SK-N-SH (cell line): ENCODE measurements around the gene MTMR1. TPM values are rescaled to one million over a fixed set of nuclear protein-coding genes. Genes with fewer than 3 reads are reported as not detected.

Experiments
- CTCF ChIA-PET: fragments of 300-600, 350-600 bp; formaldehyde crosslinking; extraction: SDS; loops from one replicate; lab custom pipeline; 2021; lab: Yijun Ruan, JAX
- POLR2A ChIA-PET: fragments of 350-600 bp; sonication (Branson Sonifier 250); formaldehyde crosslinking; extraction: SDS; loops from one replicate; lab custom pipeline; 2020; ENCODE audit warnings: antibody characterized with exemption, inconsistent platforms; lab: Yijun Ruan, JAX
- DNase-seq: peaks from one replicate; pipeline ENCODE4 v3.0.0; 2012
- H2AFZ ChIP-seq: fragments of 200-600 bp; sonication (generic); 2 replicates; pipeline ENCODE4 v1.8.1; 2016; ENCODE audit warnings: antibody characterized with exemption, mild to moderate bottlenecking, low read depth
- H3F3A ChIP-seq: fragments of 200-600 bp; sonication (generic); replicated peaks from 2 replicates; pipeline ENCODE3; 2016; ENCODE audit warnings: antibody characterized with exemption, mild to moderate bottlenecking; ENCODE audit not compliant: insufficient read depth
- H3K27ac ChIP-seq, 2 experiments: fragments of 200-500 bp in 1 of 2; fragments of 200-600 bp in 1 of 2; sonication (Bioruptor generic) in 1 of 2; sonication (generic), shearing (Covaris generic) in 1 of 2; 2 replicates each; pipeline versions ENCODE4 v1.5.1 to v1.6.1; 2014 to 2016; ENCODE audit warnings: low read depth in 2 of 2, inconsistent platforms in 1 of 2, low read length in 1 of 2, mild to moderate bottlenecking in 1 of 2, mixed read lengths in 1 of 2
- H3K27me3 ChIP-seq: fragments of 200-600 bp; sonication (generic), shearing (Covaris generic); 2 replicates; pipeline ENCODE4 v1.6.1; 2016; ENCODE audit warnings: mixed run types; ENCODE audit not compliant: insufficient read depth
- H3K36me3 ChIP-seq, 2 experiments: fragments of 200-500 bp in 1 of 2; fragments of 200-600 bp in 1 of 2; sonication (Bioruptor generic) in 1 of 2; sonication (generic) in 1 of 2; replicated peaks in 1 of 2; 2 replicates each; pipeline versions ENCODE3 to v1.5.1; 2014 to 2016; ENCODE audit warnings: low read length in 1 of 2, mild to moderate bottlenecking in 1 of 2; ENCODE audit not compliant: insufficient read depth in 2 of 2, control insufficient read depth in 1 of 2
- H3K4me1 ChIP-seq, 2 experiments: fragments of 200-500 bp in 1 of 2; fragments of 200-600 bp in 1 of 2; sonication (Bioruptor generic) in 1 of 2; sonication (generic), shearing (Covaris generic) in 1 of 2; 2 replicates each; pipeline versions ENCODE4 v1.5.1 to v1.6.1; 2014 to 2016; ENCODE audit warnings: low read depth in 1 of 2, low read length in 1 of 2, mixed run types in 1 of 2; ENCODE audit not compliant: insufficient read depth in 2 of 2, control insufficient read depth in 1 of 2
- H3K4me2 ChIP-seq: fragments of 200-600 bp; sonication (generic), shearing (Covaris generic); 2 replicates; pipeline ENCODE4 v1.6.1; 2017; ENCODE audit warnings: mixed run types
- H3K4me3 ChIP-seq, 2 experiments: fragments of 200-500 bp in 1 of 2; fragments of 200-600 bp in 1 of 2; sonication (Bioruptor generic) in 1 of 2; sonication (generic), shearing (Covaris generic) in 1 of 2; 2 replicates each; pipeline versions ENCODE4 v1.5.1 to v1.8.1; 2014 to 2016; ENCODE audit warnings: low read depth in 2 of 2, inconsistent platforms in 1 of 2, low read length in 1 of 2, mild to moderate bottlenecking in 1 of 2, mixed read lengths in 1 of 2, moderate library complexity in 1 of 2
- H3K79me2 ChIP-seq: fragments of 200-600 bp; sonication (generic); 2 replicates; pipeline ENCODE4 v1.8.1; 2017; ENCODE audit warnings: mild to moderate bottlenecking; ENCODE audit not compliant: insufficient read depth
- H3K9ac ChIP-seq: fragments of 200-600 bp; sonication (generic); 2 replicates; pipeline ENCODE4 v1.6.1; 2017; ENCODE audit warnings: mixed run types
- H3K9me2 ChIP-seq: fragments of 200-600 bp; sonication (generic); 2 replicates; pipeline ENCODE4 v1.6.1; 2017; ENCODE audit warnings: mixed run types
- H3K9me3 ChIP-seq: fragments of 200-600 bp; sonication (generic); 2 replicates; pipeline ENCODE4 v1.6.1; 2017; ENCODE audit warnings: mixed run types, mild to moderate bottlenecking, moderate library complexity
- H4K20me1 ChIP-seq: fragments of 200-600 bp; sonication (generic); 2 replicates; pipeline ENCODE4 v1.6.1; 2017; ENCODE audit warnings: mild to moderate bottlenecking, mixed run types; ENCODE audit not compliant: insufficient read depth
- CHD2 ChIP-seq: fragments of 150-350 bp; IDR thresholded peaks from 2 replicates; pipeline ENCODE4 v1.6.1; 2018; ENCODE audit warnings: low read length; ENCODE audit not compliant: partially characterized antibody
- EP300 ChIP-seq, 2 experiments: IDR thresholded peaks; 2 replicates each; pipeline versions ENCODE4 v1.4.0 to v1.6.1; 2012; ENCODE audit warnings: borderline replicate concordance in 1 of 2, low read depth in 1 of 2, low read length in 1 of 2
- FOXM1 ChIP-seq: IDR thresholded peaks from 2 replicates; pipeline ENCODE4 v1.4.0; 2012; ENCODE audit warnings: low read depth, mild to moderate bottlenecking
- GABPA ChIP-seq: IDR thresholded peaks from 2 replicates; pipeline ENCODE4 v1.4.0; 2012; ENCODE audit warnings: low read depth, mild to moderate bottlenecking
- GATA2 ChIP-seq: sonication (generic); formaldehyde crosslinking; IDR thresholded peaks from 2 replicates; pipeline ENCODE4 v1.5.0; 2020; ENCODE audit warnings: mild to moderate bottlenecking, missing genetic modification reagents
- JUND ChIP-seq: IDR thresholded peaks from 2 replicates; pipeline ENCODE4 v1.4.0; 2012
- MEF2A ChIP-seq: IDR thresholded peaks from 2 replicates; pipeline ENCODE4 v1.4.0; 2012; ENCODE audit warnings: low read depth, borderline replicate concordance
- MXI1 ChIP-seq: IDR thresholded peaks from 2 replicates; pipeline ENCODE4 v1.6.1; 2012; ENCODE audit warnings: mild to moderate bottlenecking, low read depth, low read length, improper control_type of control experiment
- NFIC ChIP-seq: IDR thresholded peaks from 2 replicates; pipeline ENCODE4 v1.4.0; 2012; ENCODE audit warnings: borderline replicate concordance
- NRF1 ChIP-seq: IDR thresholded peaks from 2 replicates; pipeline ENCODE4 v1.6.1; 2012; ENCODE audit warnings: low read depth, mild to moderate bottlenecking, low read length
- RAD21 ChIP-seq: IDR thresholded peaks from 2 replicates; pipeline ENCODE4 v1.6.1; 2012; ENCODE audit warnings: mild to moderate bottlenecking, low read length
- RCOR1 ChIP-seq: fragments of 150-350 bp; IDR thresholded peaks from 2 replicates; pipeline ENCODE4 v1.6.1; 2017; ENCODE audit warnings: antibody characterized with exemption, low read length
- RFX5 ChIP-seq: IDR thresholded peaks from 2 replicates; pipeline ENCODE4 v1.6.1; 2012; ENCODE audit warnings: mild to moderate bottlenecking, improper control_type of control experiment, low read length
- RXRA ChIP-seq: IDR thresholded peaks from 2 replicates; pipeline ENCODE4 v1.4.0; 2012; ENCODE audit warnings: low read depth, mild to moderate bottlenecking, borderline replicate concordance
- SIN3A ChIP-seq: IDR thresholded peaks from 2 replicates; pipeline ENCODE4 v1.6.1; 2012; ENCODE audit warnings: low read depth, mild to moderate bottlenecking, low read length, moderate library complexity, borderline replicate concordance
- WGBS: methylation state at CpG from one replicate; pipeline ENCODE4 v1.1.6; 2017; ENCODE audit warnings: low lambda C conversion rate; 5-methylcytosine and 5-hydroxymethylcytosine counted together
- polyA plus RNA-seq, 3 experiments: library from polyadenylated mRNA; depleted of rRNA; stranded (reverse); fragments of >200 nt; gene quantifications; 2 replicates each; pipeline ENCODE4 v1.2.3, GENCODE V29; 2012
- TF ChIP-seq, protein P1 (sequence below): IDR thresholded peaks from 2 replicates; pipeline ENCODE4 v1.4.0; 2012; ENCODE audit warnings: low read depth, borderline replicate concordance
- TF ChIP-seq, protein P2 (sequence below): fragments of 200-600 bp; sonication (generic); IDR thresholded peaks from 2 replicates; pipeline ENCODE4 v1.6.1; 2017; ENCODE audit warnings: antibody characterized with exemption, mild to moderate bottlenecking, moderate library complexity
- TF ChIP-seq, protein P3 (sequence below): fragments of 150-350 bp; IDR thresholded peaks from 2 replicates; pipeline ENCODE4 v1.6.1; 2017; ENCODE audit warnings: antibody characterized with exemption, low read length, low read depth, borderline replicate concordance

MTMR1 gene
- polyA plus RNA-seq, 1 of the 3 experiments (the other 2 are of a cell fraction): 17.0 TPM

DNA sequence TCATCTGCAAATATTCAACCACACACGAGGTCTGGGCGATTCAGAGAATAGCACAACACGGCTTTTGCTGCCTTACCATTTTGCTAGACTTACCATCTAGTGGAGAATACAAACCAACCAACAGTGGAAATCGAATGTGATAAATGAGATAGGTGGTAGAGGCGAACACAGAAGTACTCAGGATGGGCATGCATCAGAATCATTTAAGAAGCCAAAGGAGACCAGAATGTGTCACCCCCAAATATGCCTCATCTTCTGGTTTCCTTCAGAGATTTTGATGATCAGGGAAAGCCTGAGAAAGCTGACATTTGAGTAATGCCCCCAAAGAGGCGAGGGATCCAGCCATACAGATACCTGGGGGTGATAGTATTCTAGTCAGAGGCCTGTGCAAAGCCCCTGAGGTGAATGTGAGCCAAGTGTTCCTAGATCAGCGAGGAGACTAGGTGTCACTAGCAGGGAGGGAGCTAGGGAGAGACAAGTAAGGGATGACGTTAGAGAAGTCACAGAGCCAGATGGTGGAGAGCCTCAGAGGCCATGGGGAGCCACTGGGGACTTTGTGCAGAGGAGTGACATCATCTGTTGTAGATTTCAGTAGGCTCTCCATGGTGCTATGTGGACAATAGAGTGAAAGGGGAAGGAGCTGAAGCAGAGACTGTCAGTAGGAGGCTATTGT is 1.7 kb downstream of the MTMR1 start:
- Histone ChIP-seq H3K36me3 (no peaks in the 10 kb centered on the region), H3K9me3 (no peaks in the 10 kb centered on the region), H3K9me2 (no peaks in the 10 kb centered on the region), H3K4me3 (no peak overlapping the region), H3K79me2 (no peaks in the 10 kb centered on the region), H3F3A (peaks cover 10% of the 10 kb centered on the region), H3K4me2 (peak overlapping the region; percentile 86; the same call in 1 of the 2 replicates), H2AFZ (no peak overlapping the region), H4K20me1 (no peaks in the 10 kb centered on the region), H3K27me3 (no peaks in the 10 kb centered on the region), H3K27ac (peak overlapping the region in 1 of 2 experiments; percentile 61; a peak in 1 of 4 replicates)
- CTCF ChIA-PET: no interaction called here
- DNase-seq: no peak
- POLR2A ChIA-PET: no interaction called here
- TF ChIP-seq RCOR1: no peak
- TF ChIP-seq EP300 (IDR thresholded peaks at IDR 0.05; ENCODE audit: borderline replicate concordance in 1 of 2, low read depth in 1 of 2, low read length in 1 of 2): no peak
- TF ChIP-seq NFIC: no peak
- TF ChIP-seq RAD21: no peak
- TF ChIP-seq FOXM1: no peak
- TF ChIP-seq, protein P1, sequence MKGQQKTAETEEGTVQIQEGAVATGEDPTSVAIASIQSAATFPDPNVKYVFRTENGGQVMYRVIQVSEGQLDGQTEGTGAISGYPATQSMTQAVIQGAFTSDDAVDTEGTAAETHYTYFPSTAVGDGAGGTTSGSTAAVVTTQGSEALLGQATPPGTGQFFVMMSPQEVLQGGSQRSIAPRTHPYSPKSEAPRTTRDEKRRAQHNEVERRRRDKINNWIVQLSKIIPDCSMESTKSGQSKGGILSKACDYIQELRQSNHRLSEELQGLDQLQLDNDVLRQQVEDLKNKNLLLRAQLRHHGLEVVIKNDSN: no peak
- no peak for TF ChIP-seq SIN3A
- TF ChIP-seq MEF2A: no peak
- TF ChIP-seq, protein P2, sequence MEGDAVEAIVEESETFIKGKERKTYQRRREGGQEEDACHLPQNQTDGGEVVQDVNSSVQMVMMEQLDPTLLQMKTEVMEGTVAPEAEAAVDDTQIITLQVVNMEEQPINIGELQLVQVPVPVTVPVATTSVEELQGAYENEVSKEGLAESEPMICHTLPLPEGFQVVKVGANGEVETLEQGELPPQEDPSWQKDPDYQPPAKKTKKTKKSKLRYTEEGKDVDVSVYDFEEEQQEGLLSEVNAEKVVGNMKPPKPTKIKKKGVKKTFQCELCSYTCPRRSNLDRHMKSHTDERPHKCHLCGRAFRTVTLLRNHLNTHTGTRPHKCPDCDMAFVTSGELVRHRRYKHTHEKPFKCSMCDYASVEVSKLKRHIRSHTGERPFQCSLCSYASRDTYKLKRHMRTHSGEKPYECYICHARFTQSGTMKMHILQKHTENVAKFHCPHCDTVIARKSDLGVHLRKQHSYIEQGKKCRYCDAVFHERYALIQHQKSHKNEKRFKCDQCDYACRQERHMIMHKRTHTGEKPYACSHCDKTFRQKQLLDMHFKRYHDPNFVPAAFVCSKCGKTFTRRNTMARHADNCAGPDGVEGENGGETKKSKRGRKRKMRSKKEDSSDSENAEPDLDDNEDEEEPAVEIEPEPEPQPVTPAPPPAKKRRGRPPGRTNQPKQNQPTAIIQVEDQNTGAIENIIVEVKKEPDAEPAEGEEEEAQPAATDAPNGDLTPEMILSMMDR: no peak
- no peak for TF ChIP-seq GATA2 (CRISPR knock-in tag)
- no peak for TF ChIP-seq RXRA
- no peak for TF ChIP-seq RFX5
- no peak for TF ChIP-seq CHD2
- TF ChIP-seq, protein P3, sequence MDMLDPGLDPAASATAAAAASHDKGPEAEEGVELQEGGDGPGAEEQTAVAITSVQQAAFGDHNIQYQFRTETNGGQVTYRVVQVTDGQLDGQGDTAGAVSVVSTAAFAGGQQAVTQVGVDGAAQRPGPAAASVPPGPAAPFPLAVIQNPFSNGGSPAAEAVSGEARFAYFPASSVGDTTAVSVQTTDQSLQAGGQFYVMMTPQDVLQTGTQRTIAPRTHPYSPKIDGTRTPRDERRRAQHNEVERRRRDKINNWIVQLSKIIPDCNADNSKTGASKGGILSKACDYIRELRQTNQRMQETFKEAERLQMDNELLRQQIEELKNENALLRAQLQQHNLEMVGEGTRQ: no peak
- no peak for TF ChIP-seq NRF1
- no peak for TF ChIP-seq MXI1
- TF ChIP-seq JUND: no peak
- no peak for TF ChIP-seq GABPA
- TF ChIP-seq, all 33 proteins: peak for 0
- no peak overlapping the region for H3K9ac ChIP-seq
- WGBS: 50% methylated on average over 8 of the region's 8 CpGs
- H3K4me1 ChIP-seq: peaks cover 0 to 13% of the 10 kb centered on the region in 2 experiments; a peak in 1 of 4 replicates
